NCI-H446 treated with DMSO at 0.1 percent for 48 hours (cell line): ENCODE measurements around the gene CNDP1.
"Not testable (repeated sequence)": the region's sequence is repeated elsewhere in the genome, so short reads cannot be mapped to it uniquely, and the experiment has no call there.

Experiments used
- DNase-seq: peaks from one replicate; lab custom pipeline; 2025; lab: John Stamatoyannopoulos, UW

The CNDP1 gene, protein sequence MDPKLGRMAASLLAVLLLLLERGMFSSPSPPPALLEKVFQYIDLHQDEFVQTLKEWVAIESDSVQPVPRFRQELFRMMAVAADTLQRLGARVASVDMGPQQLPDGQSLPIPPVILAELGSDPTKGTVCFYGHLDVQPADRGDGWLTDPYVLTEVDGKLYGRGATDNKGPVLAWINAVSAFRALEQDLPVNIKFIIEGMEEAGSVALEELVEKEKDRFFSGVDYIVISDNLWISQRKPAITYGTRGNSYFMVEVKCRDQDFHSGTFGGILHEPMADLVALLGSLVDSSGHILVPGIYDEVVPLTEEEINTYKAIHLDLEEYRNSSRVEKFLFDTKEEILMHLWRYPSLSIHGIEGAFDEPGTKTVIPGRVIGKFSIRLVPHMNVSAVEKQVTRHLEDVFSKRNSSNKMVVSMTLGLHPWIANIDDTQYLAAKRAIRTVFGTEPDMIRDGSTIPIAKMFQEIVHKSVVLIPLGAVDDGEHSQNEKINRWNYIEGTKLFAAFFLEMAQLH

DNA sequence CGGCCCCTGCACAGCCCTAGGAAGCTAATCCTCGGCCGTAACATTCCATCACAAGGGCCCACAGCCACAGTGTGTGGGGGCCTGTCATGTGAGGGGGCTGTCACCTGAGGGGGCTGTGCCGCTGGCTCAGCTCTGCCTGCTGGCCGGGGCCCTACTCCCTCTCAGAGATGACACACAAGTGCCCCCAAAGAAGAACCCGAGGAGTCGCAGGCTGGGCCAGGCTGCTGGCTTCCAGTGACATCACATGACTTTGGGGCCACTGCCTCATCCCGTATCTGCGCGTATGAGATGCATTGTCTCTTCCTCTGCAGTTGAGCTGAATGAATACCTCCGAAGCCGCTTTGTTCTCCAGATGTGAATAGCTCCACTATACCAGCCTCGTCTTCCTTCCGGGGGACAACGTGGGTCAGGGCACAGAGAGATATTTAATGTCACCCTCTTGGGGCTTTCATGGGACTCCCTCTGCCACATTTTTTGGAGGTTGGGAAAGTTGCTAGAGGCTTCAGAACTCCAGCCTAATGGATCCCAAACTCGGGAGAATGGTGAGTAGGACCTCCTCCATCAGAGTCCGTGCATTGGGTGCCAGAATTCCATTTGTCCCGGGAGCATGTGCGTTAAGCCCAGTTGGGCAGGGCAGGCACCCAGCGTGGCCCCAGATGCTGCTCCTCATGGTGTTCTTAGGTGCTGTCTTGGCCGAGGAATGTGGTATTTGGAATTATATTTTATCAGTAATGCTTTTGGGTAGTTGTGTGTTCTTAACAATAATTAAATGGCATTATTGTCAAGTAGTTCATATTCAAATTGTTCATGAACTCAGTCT is at the start of gene CNDP1:
CNDP1 (plus strand) TSS at position 351 of the 820 bp plus-strand sequence; CDS start at position 519, 168 bp downstream.
- no peak for DNase-seq

DNA sequence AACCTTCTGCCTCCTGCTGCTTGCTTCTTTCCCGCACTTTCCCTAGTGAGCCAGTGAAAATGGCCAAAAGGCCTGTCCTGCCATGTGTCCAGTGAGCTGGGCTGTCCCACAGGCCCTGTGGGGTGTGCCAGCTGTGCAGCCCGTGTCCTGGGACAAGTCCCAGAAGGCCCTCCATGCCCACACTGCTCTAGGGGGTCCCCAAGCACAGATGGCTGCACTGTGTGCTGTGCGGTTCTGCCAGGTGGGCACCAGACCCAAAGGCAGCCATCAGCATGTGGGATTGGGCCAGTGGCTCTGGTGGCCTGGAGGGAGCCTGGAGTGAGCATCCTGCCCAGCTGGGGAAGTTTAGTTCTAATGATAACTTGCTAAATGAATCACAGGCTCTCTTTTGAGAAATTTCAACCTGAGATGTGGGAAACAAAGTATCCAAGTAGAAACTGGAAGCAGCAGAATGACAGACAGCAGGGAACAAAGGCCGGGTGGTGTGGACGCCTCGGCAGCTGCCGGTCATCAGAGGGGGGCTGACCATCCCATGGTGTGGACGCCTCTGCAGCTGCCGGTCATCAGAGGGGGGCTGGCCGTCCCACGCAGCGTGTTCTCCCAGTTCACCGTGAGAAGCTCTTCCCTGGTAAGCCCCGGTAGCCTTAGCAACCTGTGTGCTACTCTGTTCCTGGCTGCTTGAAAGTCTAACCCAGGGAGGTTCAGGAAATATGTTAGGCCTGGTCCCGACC is 48.0 kb upstream of the CNDP1 start:
- no peak for DNase-seq

DNA sequence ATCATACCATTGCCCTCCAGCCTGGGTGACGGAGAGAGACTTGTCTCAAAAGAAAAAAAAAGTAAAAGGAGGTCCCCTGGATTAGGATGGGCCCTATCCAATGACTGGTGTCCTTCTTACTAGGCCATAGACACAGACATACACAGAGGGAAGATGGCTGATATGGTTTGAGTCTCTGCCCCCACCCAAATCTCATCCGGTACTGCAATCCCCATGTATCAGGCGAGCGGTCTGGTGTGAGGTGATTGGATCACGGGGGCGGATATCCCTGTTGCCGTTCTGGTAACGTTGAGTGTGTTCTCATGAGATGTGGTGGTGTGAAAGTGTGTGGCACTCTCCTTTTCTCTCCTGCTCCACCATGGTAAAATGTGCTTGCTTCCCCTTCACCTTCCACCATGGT is 45.9 kb upstream of the CNDP1 start:
- no peak for DNase-seq

DNA sequence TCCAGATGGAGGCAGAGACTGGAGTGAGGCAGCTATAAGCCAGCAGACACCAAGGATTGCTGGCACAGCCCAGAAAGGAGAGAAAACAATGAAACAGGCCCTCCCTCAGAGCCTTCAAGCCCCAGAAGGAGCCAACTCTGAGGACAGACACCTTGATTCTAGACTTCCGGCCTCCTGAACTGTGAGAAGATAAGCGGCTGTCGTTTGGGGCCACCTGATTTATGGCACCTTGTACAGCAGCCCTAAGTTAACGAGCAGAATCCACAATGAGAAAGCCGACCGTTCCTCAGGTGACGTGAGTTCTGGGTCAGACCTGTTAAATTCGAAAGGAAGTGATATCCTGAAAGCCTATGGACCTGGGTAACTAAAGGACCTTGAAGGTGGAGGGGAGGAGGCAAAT is 45.4 kb upstream of the CNDP1 start:
- DNase-seq: no peak

DNA sequence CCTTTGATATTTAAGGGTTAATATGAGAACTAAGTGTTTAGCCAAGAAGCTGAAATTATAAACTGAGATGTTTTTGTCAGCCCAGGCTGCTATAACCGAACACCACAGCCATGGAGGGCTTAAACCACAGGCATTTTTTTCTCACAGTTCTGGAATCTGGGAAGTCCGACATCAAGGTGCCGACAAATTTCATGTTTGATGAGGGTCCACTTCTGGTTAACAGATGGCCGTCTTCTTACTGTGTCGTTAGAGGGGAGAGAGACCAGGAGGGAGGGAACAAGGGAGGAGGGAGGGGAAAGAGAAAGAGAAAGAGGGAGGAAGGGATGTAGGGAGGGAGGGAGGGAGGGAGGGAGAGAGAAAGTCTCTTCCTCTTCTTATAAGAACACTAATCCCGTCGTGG is 44.6 kb upstream of the CNDP1 start:
- DNase-seq: no peak

DNA sequence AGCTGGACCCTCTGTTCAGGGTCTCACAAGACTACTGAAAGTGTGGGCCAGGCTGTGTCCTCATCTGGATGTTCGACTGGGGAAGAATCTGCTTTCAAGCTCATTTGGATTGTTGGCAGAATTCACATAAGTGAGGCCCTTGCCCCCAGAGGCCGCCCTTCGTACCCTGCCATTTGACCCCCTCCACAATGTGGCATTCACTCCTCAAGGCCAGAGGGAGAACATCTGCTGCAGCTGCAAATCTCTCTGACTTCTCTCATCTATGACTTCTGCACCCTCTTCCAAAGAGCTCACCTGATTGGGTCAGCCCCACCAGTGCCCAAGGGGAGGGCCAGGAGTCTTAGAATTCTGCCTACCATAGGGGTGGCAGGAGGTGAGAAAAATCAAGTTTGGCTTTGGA is 42.0 kb upstream of the CNDP1 start:
- DNase-seq: no peak

DNA sequence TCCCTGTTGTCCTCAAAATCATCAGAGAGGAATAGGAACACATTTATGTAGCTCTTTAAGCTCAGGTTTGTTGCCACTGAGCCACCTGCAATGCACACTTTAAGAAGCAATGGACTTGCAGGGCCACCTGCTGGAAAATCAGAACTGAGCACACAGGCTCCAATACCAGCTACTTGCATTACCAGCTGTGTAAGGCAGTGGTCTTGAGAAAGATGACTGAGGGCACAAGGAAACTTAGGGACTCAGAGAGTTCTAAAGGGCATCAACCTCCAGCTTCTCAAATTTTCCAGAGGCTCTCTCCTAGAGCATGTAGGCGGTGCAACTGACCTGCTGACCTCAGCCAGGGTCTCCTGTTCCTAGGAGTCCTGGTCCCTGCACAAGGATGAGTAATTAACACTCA is 40.6 kb upstream of the CNDP1 start:
- DNase-seq: peak; percentile 4

DNA sequence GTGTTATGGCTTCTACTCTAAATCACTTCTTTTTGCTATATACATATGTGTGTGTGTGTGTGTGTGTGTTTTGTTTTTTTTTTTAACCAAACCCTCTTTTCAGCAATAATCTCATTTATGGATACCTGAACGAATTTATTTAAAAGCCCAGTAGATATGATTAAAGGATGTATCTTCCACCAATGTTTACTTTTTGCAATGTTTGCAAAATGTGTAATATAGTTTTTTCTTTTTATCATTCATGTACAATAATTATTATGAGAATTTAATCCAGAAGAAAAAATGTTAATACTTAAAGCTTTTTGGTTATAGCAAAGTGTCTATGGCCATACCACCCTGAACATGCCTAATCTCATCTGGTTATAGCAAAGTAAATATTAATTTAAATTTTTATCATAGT is 39.8 kb upstream of the CNDP1 start:
- no peak for DNase-seq

DNA sequence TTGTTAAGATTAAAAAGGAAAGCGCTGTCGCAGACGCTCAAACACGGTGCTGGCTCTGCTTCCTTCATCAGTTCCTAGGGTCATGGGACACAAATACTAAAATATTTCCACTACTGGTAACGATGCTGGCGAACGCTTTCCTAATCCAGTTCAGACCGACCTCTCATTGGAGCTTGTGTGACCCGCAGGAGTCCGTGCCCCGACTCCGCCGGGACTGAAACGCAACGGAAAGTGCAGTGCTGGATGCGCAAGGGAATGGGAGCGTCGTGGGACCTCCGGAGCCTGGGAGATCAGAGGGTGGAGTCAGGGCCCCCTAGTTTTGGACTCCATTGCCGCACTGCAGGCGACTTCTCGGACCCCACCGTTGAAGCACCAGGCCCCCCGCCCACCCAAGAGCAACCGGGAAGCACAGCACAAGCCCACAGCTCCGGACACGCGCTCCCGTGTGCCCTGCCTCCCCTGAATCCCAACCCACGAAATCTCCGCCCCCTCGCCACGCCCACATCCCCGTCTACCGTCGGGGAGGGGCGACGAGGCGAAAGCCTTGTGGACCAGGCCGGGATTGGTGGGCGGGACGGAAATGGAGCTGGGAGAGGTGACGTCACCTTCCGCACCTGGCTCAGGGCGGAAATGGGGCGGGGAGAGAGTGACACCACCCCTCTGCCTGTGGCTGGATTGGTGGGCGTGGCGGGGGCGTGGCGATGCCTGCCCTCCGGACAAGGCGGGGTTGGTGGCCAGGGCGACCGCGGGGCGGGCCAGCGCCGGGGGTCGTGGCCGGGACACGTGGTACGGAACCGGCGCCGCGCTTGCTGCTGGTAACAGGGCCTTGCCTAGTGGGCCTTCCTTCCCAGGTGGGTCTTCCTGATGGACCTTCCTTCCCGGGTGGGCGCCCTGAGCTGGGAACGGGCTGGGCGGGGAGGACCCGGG is 38.5 kb upstream of the CNDP1 start, which contains the start of gene CNDP2:
CNDP2 (plus strand) TSS at position 783 of the 927 bp plus-strand sequence. CDS start 3,611 bp downstream, outside the sequence.
- peak; percentile 91 for DNase-seq

DNA sequence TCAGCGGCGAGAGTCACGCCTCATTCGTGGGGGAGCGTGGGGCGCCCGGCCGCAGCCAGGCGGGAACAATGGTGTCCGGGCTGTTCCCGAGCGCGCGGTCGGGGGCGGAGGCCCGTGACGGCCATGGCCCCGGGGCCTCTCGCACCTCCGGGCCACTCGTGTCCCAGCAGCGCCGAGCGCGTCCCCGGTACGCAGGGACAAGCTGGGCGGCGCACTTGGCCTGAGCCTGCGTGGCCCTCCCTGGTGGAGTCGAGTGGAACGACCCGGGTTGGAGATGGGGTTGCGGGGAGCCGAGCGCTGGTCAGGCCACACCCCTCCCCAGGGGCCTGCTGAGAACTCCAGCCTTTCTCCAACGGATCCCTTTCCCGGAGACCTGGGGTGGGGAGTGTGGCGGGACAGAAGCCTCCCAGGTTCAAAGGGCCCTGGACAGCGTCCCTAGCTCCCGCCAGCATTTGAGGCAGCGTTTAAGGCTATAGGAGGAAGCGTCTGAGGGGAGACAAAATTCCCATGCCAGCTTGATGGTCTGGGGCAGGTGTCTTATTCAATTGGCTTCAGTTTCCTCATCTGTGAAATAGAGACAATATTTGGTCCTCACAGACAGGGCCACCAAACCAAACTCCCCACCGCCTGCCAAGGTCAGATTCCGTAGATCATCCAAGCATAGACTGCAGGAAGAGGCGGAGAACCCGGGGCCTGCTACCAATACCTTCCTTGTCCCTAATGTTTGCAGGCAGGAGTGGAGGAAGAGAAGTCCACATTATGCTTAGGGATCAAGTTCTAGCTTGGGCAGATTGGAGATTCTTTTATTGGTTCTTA is 37.6 kb upstream of the CNDP1 start:
- DNase-seq: no peak

DNA sequence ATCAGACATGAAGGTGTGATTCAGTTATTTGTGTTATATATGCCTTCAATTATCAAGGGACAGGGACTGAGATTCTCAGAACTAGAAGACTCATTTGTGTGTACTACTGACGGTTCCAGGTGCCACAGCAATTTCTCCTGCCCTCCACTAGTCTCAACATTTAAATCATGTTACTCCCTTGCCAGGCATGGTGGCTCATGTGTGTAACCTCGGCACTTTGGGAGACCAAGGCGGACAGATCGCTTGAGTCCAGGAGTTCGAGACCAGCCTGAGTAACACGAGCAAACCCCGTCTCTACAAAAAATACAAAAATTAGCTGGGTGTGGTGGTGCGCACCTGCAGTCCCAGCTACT is 37.0 kb upstream of the CNDP1 start:
- no peak for DNase-seq

DNA sequence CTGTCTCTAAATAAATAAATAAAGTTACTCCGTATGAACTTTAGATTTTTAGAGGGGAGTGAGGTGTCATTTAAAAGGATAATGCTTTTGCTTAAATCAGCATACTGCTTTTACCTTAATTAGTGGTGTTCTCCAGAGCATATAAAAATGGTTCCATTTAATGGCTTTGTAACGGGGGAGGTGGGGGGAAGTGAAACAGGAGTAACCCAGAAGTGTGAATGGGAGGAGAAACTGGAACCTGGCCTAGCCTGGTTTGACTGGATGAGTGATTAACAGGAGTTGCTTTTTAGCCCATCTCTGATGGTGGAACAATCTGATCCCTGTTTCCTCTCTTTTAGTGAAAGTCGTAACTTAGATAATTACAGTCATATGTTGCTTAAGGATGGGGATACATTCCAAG is 36.5 kb upstream of the CNDP1 start:
- DNase-seq: no peak

DNA sequence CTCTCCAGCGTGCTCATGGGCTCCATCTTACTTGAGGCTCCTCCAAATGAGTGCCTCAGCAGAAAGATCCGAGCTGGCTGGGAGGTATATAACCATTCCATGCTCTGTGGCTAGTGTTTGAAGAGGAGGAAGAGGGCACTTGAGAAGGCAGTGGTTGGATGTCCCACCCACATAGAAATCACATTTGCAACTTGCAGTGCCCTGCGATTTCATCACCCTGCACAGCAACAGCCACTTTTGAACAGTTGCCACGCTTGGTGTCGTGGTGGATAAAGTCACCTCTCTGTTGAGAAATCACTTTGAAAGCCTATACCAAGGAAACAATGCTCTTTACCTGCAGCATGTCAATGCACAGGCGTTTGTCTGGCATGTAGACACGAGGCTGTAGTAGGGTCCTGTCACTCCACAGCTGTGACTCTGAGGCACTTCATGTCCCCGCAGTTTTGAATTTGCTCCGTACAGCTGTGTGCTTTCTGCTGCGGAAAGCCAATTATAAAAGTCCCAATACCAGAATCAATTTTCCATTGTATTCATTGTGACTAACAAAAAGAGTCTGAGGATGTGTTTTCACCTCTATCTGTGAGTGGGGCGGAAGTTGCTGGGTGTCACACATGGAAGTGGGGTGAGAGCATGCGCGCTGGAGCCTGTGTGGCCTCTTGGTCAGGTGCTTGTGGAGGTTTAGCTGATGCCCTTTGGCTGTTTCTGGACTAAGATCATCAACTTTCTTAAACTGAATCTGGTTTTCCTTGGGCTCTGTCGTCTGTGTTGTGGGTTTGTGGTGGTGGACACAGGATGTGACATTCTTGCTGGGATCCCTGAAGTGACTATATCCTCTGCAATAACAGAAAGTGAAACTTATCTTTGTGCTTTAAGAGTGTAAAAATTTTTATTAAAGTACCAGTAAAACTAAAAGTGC is 35.3 kb upstream of the CNDP1 start:
- no peak for DNase-seq

DNA sequence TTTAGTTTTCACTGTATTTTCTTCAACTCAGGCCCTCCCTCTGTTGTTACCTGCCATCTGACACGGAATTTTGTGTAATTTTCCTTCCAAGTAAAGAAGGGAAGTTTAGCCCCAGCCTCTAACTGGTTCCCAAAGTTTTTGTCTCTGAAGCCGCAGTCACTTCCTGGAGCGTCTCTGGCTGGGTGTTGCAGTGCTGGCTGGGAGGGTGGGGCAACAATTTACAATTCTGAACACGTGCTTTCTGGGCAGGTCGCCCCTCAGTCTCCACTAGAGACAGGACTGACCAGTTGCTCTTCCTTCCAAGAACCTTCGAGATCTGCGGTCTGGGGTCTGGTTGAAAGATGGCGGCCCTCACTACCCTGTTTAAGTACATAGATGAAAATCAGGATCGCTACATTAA is 34.7 kb upstream of the CNDP1 start:
- no peak for DNase-seq

DNA sequence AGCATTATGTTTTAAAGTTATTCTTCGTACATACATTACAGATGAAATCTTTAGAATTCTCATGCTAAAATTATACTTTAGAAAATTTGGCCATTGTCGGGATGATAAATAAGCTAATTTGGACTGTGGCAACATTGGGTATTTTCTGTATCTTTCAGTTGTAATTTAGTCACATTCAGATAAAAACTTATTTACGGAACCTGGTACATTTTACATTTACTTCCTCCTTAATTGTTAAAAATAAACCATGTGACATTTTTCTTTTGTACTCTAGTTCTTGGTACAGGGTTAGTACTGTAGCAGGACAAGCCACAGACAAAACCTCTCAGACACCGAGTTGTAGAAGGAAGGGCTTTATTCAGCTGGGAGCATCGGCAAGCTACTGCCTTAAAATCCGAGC is 33.9 kb upstream of the CNDP1 start:
- no peak for DNase-seq

DNA sequence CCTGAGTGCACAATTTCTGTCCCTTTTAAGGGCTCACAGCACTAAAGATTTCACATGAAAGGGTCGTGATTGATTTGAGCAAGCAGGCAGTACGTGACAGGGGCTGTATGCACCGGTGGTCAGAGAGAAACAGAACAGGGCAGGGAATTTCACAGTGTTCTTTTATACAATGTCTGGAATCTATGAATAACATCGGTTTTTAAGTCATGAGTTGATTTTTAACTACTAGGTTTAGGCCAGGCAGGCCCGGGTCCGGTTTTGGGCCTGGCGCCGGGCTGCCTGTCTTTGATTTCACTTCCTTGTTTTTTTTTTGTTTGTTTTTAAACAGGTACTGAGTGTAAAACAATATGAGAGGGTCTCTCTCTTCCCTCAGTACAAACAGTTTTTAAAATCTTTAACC is 33.5 kb upstream of the CNDP1 start:
- not testable (repeated sequence) for DNase-seq

DNA sequence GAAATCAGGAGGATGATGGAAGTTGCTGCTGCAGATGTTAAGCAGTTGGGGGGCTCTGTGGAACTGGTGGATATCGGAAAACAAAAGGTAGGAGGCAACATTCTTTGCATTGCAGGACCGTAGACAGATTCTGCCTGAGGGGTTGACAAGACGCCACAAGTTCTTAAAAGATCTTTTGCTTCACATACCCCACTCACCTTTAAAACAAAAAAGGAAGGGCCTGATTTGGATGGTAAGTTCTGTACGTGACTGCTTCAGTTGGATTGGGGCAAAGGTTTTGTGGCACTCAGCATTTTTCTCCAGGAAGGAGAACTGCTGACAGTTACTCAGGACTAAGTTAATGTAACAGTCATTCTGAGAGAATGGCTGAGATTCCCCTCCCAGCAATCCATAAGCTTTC is 32.9 kb upstream of the CNDP1 start:
- DNase-seq: no peak

DNA sequence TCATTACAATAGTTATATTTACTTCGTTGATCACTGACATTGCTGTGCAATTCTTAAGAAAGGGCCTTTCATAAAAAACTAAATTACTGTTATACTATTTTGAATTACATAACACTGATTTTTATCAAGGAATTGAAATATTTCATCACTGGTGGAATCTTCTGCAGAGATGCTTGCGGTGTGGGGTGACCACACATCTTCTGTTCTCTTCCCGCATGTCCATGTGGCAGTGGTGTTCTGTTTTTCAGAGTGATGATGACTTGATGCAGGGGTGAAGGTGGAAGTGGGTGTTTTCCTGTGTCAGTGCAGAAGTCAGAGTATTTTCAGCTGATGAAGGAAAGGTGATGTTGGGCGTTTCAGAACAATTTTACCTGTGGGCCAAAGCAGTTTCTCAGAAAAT is 31.2 kb upstream of the CNDP1 start:
- DNase-seq: no peak

DNA sequence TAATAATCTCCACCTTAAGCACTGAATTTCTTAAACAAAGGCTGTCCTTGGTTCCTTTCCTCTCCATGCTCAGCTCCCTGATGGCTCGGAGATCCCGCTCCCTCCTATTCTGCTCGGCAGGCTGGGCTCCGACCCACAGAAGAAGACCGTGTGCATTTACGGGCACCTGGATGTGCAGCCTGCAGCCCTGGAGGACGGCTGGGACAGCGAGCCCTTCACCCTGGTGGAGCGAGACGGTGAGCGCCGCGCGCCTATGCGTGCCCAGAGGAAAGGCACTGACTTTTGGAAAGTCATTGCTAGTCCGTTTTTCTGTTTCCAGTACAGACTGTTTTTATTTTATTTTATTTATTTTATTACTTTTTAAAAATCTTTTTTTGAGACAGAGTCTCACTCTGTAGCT is 28.5 kb upstream of the CNDP1 start:
- no peak for DNase-seq
